ENCODE results near the gene CCDC124. TPM values are rescaled to one million over a fixed set of nuclear protein-coding genes. Genes with fewer than 3 reads are reported as not detected.

The CCDC124 gene
- total and polyA plus RNA-seq, 2 donors, result 23.8 to 78.8 TPM

GRCh38 chr19:17957885-17958284 is 25.1 kb downstream of the CCDC124 start:
- Histone ChIP-seq H3K27ac (ENCODE audit: low read depth in 1 of 2, low read length in 1 of 2) (no peak overlapping the region), H3K4me1 (ENCODE audit: control insufficient read depth in 2 of 2, insufficient read depth in 2 of 2, low read length in 2 of 2) (peaks cover 0 to 2% of the 10 kb centered on the region in 2 donors), H3K4me3 (ENCODE audit: low read length in 2 of 2) (no peak overlapping the region), H3K9me3 (ENCODE audit: control insufficient read depth in 2 of 2, insufficient read depth in 1 of 2, low read length in 1 of 2) (no peaks in the 10 kb centered on the region), H3K27me3 (ENCODE audit: control insufficient read depth in 2 of 2, insufficient read depth in 1 of 2, low read length in 1 of 2) (peaks cover 15 to 57% of the 10 kb centered on the region in 2 donors), H3K36me3 (ENCODE audit: control insufficient read depth in 2 of 2, insufficient read depth in 2 of 2, low read length in 1 of 2) (no peaks in the 10 kb centered on the region)
- DNase-seq (ENCODE audit: low read depth in 6 of 9, low spot score in 9 of 9), result no peak

- Histone ChIP-seq H3K4me3 (ENCODE audit: low read length in 2 of 2) (no peak overlapping the region), H3K27ac (ENCODE audit: low read depth in 1 of 2, low read length in 1 of 2) (no peak overlapping the region), H3K27me3 (ENCODE audit: control insufficient read depth in 2 of 2, insufficient read depth in 1 of 2, low read length in 1 of 2) (peaks cover 42 to 67% of the 10 kb centered on the region in 2 donors), H3K36me3 (ENCODE audit: control insufficient read depth in 2 of 2, insufficient read depth in 2 of 2, low read length in 1 of 2) (no peaks in the 10 kb centered on the region), H3K9me3 (ENCODE audit: control insufficient read depth in 2 of 2, insufficient read depth in 1 of 2, low read length in 1 of 2) (peaks cover 0 to 7% of the 10 kb centered on the region in 2 donors), H3K4me1 (ENCODE audit: control insufficient read depth in 2 of 2, insufficient read depth in 2 of 2, low read length in 2 of 2) (peaks cover 0 to 5% of the 10 kb centered on the region in 2 donors)
- WGBS, result 80% methylated on average over 13 of the region's 13 CpGs
- DNase-seq (ENCODE audit: low read depth in 6 of 9, low spot score in 9 of 9), result no peak
Observed at GRCh38 chr19:17963936-17964691, 31.3 kb downstream of the CCDC124 start.

GRCh38 chr19:17965370-17966128 is 32.7 kb downstream of the CCDC124 start:
- WGBS, result 84% methylated on average over 11 of the region's 11 CpGs
- peaks cover 0 to 5% of the 10 kb centered on the region in 2 donors for H3K4me1 ChIP-seq (ENCODE audit: control insufficient read depth in 2 of 2, insufficient read depth in 2 of 2, low read length in 2 of 2)
- H3K4me3 ChIP-seq (ENCODE audit: low read length in 2 of 2), result no peak overlapping the region
- DNase-seq (ENCODE audit: low read depth in 6 of 9, low spot score in 9 of 9), result no peak
- peaks cover 0 to 7% of the 10 kb centered on the region in 2 donors for H3K9me3 ChIP-seq (ENCODE audit: control insufficient read depth in 2 of 2, insufficient read depth in 1 of 2, low read length in 1 of 2)
- no peaks in the 10 kb centered on the region for H3K36me3 ChIP-seq (ENCODE audit: control insufficient read depth in 2 of 2, insufficient read depth in 2 of 2, low read length in 1 of 2)
- H3K27me3 ChIP-seq (ENCODE audit: control insufficient read depth in 2 of 2, insufficient read depth in 1 of 2, low read length in 1 of 2), result peaks cover 44 to 75% of the 10 kb centered on the region in 2 donors
- H3K27ac ChIP-seq (ENCODE audit: low read depth in 1 of 2, low read length in 1 of 2), result no peak overlapping the region

GRCh38 chr19:17966129-17966483 is 33.3 kb downstream of the CCDC124 start:
- H3K36me3 ChIP-seq (ENCODE audit: control insufficient read depth in 2 of 2, insufficient read depth in 2 of 2, low read length in 1 of 2), result no peaks in the 10 kb centered on the region
- peaks cover 0 to 7% of the 10 kb centered on the region in 2 donors for H3K9me3 ChIP-seq (ENCODE audit: control insufficient read depth in 2 of 2, insufficient read depth in 1 of 2, low read length in 1 of 2)
- no peak overlapping the region for H3K4me3 ChIP-seq (ENCODE audit: low read length in 2 of 2)
- 55% methylated on average over 2 of the region's 2 CpGs for WGBS
- H3K4me1 ChIP-seq (ENCODE audit: control insufficient read depth in 2 of 2, insufficient read depth in 2 of 2, low read length in 2 of 2), result peaks cover 0 to 5% of the 10 kb centered on the region in 2 donors
- H3K27ac ChIP-seq (ENCODE audit: low read depth in 1 of 2, low read length in 1 of 2), result no peak overlapping the region
- H3K27me3 ChIP-seq (ENCODE audit: control insufficient read depth in 2 of 2, insufficient read depth in 1 of 2, low read length in 1 of 2), result peaks cover 44 to 74% of the 10 kb centered on the region in 2 donors
- DNase-seq (ENCODE audit: low read depth in 6 of 9, low spot score in 9 of 9), result no peak

GRCh38 chr19:17966550-17967256 is 33.9 kb downstream of the CCDC124 start, which contains the start of gene KCNN1:
Gene KCNN1 (plus strand): TSS chr19:17967107. CDS start chr19:17973889, 6,782 bp downstream.
- Histone ChIP-seq H3K4me3 (ENCODE audit: low read length in 2 of 2) (peak within 1 kb of the TSS in 1 of 2 donors; percentile 23), H3K9me3 (ENCODE audit: control insufficient read depth in 2 of 2, insufficient read depth in 1 of 2, low read length in 1 of 2) (peaks cover 0 to 7% of the 10 kb centered on the region in 2 donors), H3K4me1 (ENCODE audit: control insufficient read depth in 2 of 2, insufficient read depth in 2 of 2, low read length in 2 of 2) (peaks cover 0 to 5% of the 10 kb centered on the region in 2 donors), H3K36me3 (ENCODE audit: control insufficient read depth in 2 of 2, insufficient read depth in 2 of 2, low read length in 1 of 2) (no peaks in the 10 kb centered on the region), H3K27ac (ENCODE audit: low read depth in 1 of 2, low read length in 1 of 2) (no peak within 1 kb of the TSS), H3K27me3 (ENCODE audit: control insufficient read depth in 2 of 2, insufficient read depth in 1 of 2, low read length in 1 of 2) (peaks cover 44 to 72% of the 10 kb centered on the region in 2 donors)
- whole genome bisulfite sequencing, result 11% methylated on average over 56 of the region's 59 CpGs
- DNase-seq (ENCODE audit: low read depth in 6 of 9, low spot score in 9 of 9), result no peak

- Histone ChIP-seq H3K27me3 (ENCODE audit: control insufficient read depth in 2 of 2, insufficient read depth in 1 of 2, low read length in 1 of 2) (peaks cover 44 to 64% of the 10 kb centered on the region in 2 donors), H3K36me3 (ENCODE audit: control insufficient read depth in 2 of 2, insufficient read depth in 2 of 2, low read length in 1 of 2) (no peaks in the 10 kb centered on the region), H3K9me3 (ENCODE audit: control insufficient read depth in 2 of 2, insufficient read depth in 1 of 2, low read length in 1 of 2) (peaks cover 0 to 7% of the 10 kb centered on the region in 2 donors), H3K4me1 (ENCODE audit: control insufficient read depth in 2 of 2, insufficient read depth in 2 of 2, low read length in 2 of 2) (peaks cover 0 to 5% of the 10 kb centered on the region in 2 donors), H3K4me3 (ENCODE audit: low read length in 2 of 2) (peak overlapping the region in 1 of 2 donors; percentile 23), H3K27ac (ENCODE audit: low read depth in 1 of 2, low read length in 1 of 2) (no peak overlapping the region)
- DNase-seq (ENCODE audit: low read depth in 6 of 9, low spot score in 9 of 9), result no peak
- 18% methylated on average over 35 of the region's 35 CpGs for WGBS
Observed at GRCh38 chr19:17967257-17968051, 34.6 kb downstream of the CCDC124 start.

- H3K27ac ChIP-seq (ENCODE audit: low read depth in 1 of 2, low read length in 1 of 2), result no peak overlapping the region
- peaks cover 44 to 63% of the 10 kb centered on the region in 2 donors for H3K27me3 ChIP-seq (ENCODE audit: control insufficient read depth in 2 of 2, insufficient read depth in 1 of 2, low read length in 1 of 2)
- H3K9me3 ChIP-seq (ENCODE audit: control insufficient read depth in 2 of 2, insufficient read depth in 1 of 2, low read length in 1 of 2), result peaks cover 0 to 7% of the 10 kb centered on the region in 2 donors
- 91% methylated on average over 4 of the region's 4 CpGs for WGBS
- H3K4me3 ChIP-seq (ENCODE audit: low read length in 2 of 2), result no peak overlapping the region
- peaks cover 0 to 5% of the 10 kb centered on the region in 2 donors for H3K4me1 ChIP-seq (ENCODE audit: control insufficient read depth in 2 of 2, insufficient read depth in 2 of 2, low read length in 2 of 2)
- no peak for DNase-seq (ENCODE audit: low read depth in 6 of 9, low spot score in 9 of 9)
- no peaks in the 10 kb centered on the region for H3K36me3 ChIP-seq (ENCODE audit: control insufficient read depth in 2 of 2, insufficient read depth in 2 of 2, low read length in 1 of 2)
Observed at GRCh38 chr19:17968362-17968761, 35.5 kb downstream of the CCDC124 start.

- Histone ChIP-seq H3K36me3 (ENCODE audit: control insufficient read depth in 2 of 2, insufficient read depth in 2 of 2, low read length in 1 of 2) (no peaks in the 10 kb centered on the region), H3K4me1 (ENCODE audit: control insufficient read depth in 2 of 2, insufficient read depth in 2 of 2, low read length in 2 of 2) (peaks cover 0 to 5% of the 10 kb centered on the region in 2 donors), H3K9me3 (ENCODE audit: control insufficient read depth in 2 of 2, insufficient read depth in 1 of 2, low read length in 1 of 2) (peaks cover 0 to 7% of the 10 kb centered on the region in 2 donors), H3K27ac (ENCODE audit: low read depth in 1 of 2, low read length in 1 of 2) (no peak overlapping the region), H3K27me3 (ENCODE audit: control insufficient read depth in 2 of 2, insufficient read depth in 1 of 2, low read length in 1 of 2) (peaks cover 44 to 56% of the 10 kb centered on the region in 2 donors), H3K4me3 (ENCODE audit: low read length in 2 of 2) (no peak overlapping the region)
- 90% methylated on average over 19 of the region's 19 CpGs for WGBS
- DNase-seq (ENCODE audit: low read depth in 6 of 9, low spot score in 9 of 9), result no peak
Observed at GRCh38 chr19:17969096-17969792, 36.4 kb downstream of the CCDC124 start.
